ENCODE measurements around the gene ZNF726. TPM values are rescaled to one million over a fixed set of nuclear protein-coding genes. Genes with fewer than 3 reads are reported as not detected.
"Not testable (repeated sequence)": the region's sequence is repeated elsewhere in the genome, so short reads cannot be mapped to it uniquely, and the experiment has no call there.

ZNF726 gene
- 0.33 and 3.2 TPM in 2 replicates for total RNA-seq (ENCODE audit: low replicate concordance)

- TF ChIP-seq, protein P1, sequence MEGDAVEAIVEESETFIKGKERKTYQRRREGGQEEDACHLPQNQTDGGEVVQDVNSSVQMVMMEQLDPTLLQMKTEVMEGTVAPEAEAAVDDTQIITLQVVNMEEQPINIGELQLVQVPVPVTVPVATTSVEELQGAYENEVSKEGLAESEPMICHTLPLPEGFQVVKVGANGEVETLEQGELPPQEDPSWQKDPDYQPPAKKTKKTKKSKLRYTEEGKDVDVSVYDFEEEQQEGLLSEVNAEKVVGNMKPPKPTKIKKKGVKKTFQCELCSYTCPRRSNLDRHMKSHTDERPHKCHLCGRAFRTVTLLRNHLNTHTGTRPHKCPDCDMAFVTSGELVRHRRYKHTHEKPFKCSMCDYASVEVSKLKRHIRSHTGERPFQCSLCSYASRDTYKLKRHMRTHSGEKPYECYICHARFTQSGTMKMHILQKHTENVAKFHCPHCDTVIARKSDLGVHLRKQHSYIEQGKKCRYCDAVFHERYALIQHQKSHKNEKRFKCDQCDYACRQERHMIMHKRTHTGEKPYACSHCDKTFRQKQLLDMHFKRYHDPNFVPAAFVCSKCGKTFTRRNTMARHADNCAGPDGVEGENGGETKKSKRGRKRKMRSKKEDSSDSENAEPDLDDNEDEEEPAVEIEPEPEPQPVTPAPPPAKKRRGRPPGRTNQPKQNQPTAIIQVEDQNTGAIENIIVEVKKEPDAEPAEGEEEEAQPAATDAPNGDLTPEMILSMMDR (IDR thresholded peaks at IDR 0.05; ENCODE audit: insufficient read depth, low read length): no peak
- DNase-seq (ENCODE audit: low read depth): peak; percentile 91
- H3K4me3 ChIP-seq (ENCODE audit: low read depth, low read length): peak within 1 kb of the TSS; percentile 92
These were observed at the start of gene ZNF726 for GRCh38 chr19:23914402-23915286. TSS of gene ZNF726 (plus strand) at chr19:23914886. CDS start at chr19:23914995, 109 bp downstream.

DNA sequence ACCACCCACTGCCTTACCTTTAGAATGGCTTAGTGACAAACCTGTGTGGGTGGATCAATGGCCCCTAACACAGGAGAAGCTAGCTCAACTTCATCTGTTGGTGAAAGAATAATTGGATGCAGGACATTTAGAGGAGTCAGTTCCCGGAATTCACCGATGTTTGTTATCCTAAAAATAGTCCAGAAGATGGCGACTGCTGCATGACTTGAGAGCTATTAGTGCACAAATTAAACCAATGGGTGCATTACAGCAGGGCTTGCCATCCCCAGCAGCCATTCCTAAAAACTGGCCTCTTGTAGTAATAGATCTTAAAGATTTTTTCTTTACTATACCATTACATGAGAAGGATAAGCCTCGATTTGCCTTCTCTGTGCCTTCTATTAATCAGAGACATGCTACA, 46.8 kb upstream of the ZNF726 start:
- no peak for DNase-seq (ENCODE audit: low read depth)

GRCh38 chr19:23868630-23869029, 46.1 kb upstream of the ZNF726 start:
- no peak overlapping the region for H3K4me3 ChIP-seq (ENCODE audit: low read depth, low read length)
- DNase-seq (ENCODE audit: low read depth): no peak
- TF ChIP-seq, protein P1 (IDR thresholded peaks at IDR 0.05; ENCODE audit: insufficient read depth, low read length): no peak

More for the DNA sequence above, 46.8 kb upstream of the ZNF726 start:
- H3K4me3 ChIP-seq (ENCODE audit: low read depth, low read length): no peak overlapping the region
- TF ChIP-seq, protein P1 (IDR thresholded peaks at IDR 0.05; ENCODE audit: insufficient read depth, low read length): no peak

GRCh38 chr19:23872282-23872919, 42.3 kb upstream of the ZNF726 start:
- TF ChIP-seq, protein P1 (IDR thresholded peaks at IDR 0.05; ENCODE audit: insufficient read depth, low read length): no peak
- H3K4me3 ChIP-seq (ENCODE audit: low read depth, low read length): no peak overlapping the region
- no peak for DNase-seq (ENCODE audit: low read depth)

GRCh38 chr19:23876261-23876660, 38.4 kb upstream of the ZNF726 start:
- TF ChIP-seq, protein P1 (IDR thresholded peaks at IDR 0.05; ENCODE audit: insufficient read depth, low read length): no peak
- DNase-seq (ENCODE audit: low read depth): no peak
- no peak overlapping the region for H3K4me3 ChIP-seq (ENCODE audit: low read depth, low read length)

- H3K4me3 ChIP-seq (ENCODE audit: low read depth, low read length); DNase-seq (ENCODE audit: low read depth): not testable (repeated sequence)
These were observed 37.9 kb upstream of the ZNF726 start for GRCh38 chr19:23876756-23877155.

DNA sequence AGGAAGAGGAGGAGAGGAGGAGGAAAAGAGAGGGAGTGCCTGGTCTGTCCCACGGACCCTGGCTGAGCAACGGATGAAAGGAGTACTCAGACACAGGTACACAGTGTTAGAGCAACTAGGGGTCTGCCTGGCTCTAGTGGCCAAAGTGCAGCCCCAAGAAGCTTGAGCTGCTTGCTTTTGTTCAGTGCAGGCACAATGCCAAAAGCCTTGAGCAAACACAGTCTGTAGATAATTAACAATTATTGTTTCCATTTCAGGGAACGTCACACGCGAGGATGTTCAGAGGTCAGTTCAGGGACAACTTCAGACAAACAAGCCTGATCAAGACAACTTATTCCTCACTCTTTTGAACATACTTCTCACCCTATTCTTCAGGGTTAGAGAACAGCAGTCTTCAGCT, 32.2 kb upstream of the ZNF726 start:
- H3K4me3 ChIP-seq (ENCODE audit: low read depth, low read length): no peak overlapping the region
- TF ChIP-seq, protein P1 (IDR thresholded peaks at IDR 0.05; ENCODE audit: insufficient read depth, low read length): no peak
- DNase-seq (ENCODE audit: low read depth): no peak

Measured in fibroblast of the aortic adventitia (primary cell).